Body of pancreas (tissue), 4 donors: ENCODE data around the gene FABP1. TPM values are rescaled to one million over a fixed set of nuclear protein-coding genes. Genes with fewer than 3 reads are reported as not detected.

ENCODE experiments used
- ATAC-seq: fragments of 150-250 bp; one replicate; pipeline ENCODE4 v1.9.1; 2016
- DNase-seq, 4 donors: peaks; one replicate each; pipeline ENCODE4 v3.0.0-alpha.2; 2019
- H3K27ac ChIP-seq, 4 donors: fragments of 200-600 bp; sonication (generic); 1 replicate in 3 of 4; 2 replicates in 1 of 4; pipeline versions ENCODE4 v1.5.1 to v1.6.1; 2016 to 2019; ENCODE audit warnings: mild to moderate bottlenecking in 1 of 4, mixed read lengths in 1 of 4, moderate library complexity in 1 of 4
- H3K27me3 ChIP-seq, 2 donors: fragments of 200-600 bp; sonication (generic); one replicate each; pipeline ENCODE4 v1.6.0; 2016; ENCODE audit warnings: mild to moderate bottlenecking in 1 of 2
- H3K36me3 ChIP-seq, 2 donors: fragments of 200-600 bp; sonication (generic); replicated peaks in 1 of 2; 2 replicates each; pipeline ENCODE4 v1.5.1; 2016; ENCODE audit warnings: low read depth in 2 of 2; ENCODE audit not compliant: insufficient read depth in 1 of 2
- H3K4me1 ChIP-seq: fragments of 200-600 bp; sonication (generic); one replicate; pipeline ENCODE4 v1.6.0; 2016
- H3K4me3 ChIP-seq, 2 donors: fragments of 200-600 bp; sonication (generic); 1 replicate in 1 of 2; 2 replicates in 1 of 2; pipeline ENCODE4 v1.5.1; 2016 to 2019
- H3K9me3 ChIP-seq, 3 donors: fragments of 200-600 bp; sonication (generic); 1 replicate in 2 of 3; 2 replicates in 1 of 3; pipeline ENCODE4 v1.5.1; 2016
- CTCF ChIP-seq, 7 experiments: fragments of 450-650 bp in 4 of 7; fragments of 200-600 bp in 3 of 7; sonication (generic) in 3 of 7; IDR thresholded peaks; one replicate each; pipeline ENCODE4 v1.5.1; 2016 to 2019; ENCODE audit warnings: antibody characterized with exemption in 7 of 7
- POLR2A ChIP-seq, 3 donors: fragments of 450-650 bp; IDR thresholded peaks; one replicate each; pipeline ENCODE4 v1.6.1; 2016; ENCODE audit warnings: antibody characterized with exemption in 3 of 3, mild to moderate bottlenecking in 2 of 3
- WGBS, 2 donors: methylation state at CpG; one replicate each; pipeline ENCODE4 v1.1.5; 2017; 5-methylcytosine and 5-hydroxymethylcytosine counted together
- intact Hi-C: fragments of 100-400 bp; cut with DNase I; formaldehyde crosslinking; loops from one replicate; pipeline ENCODE4 v1.15.1; 2023
- total RNA-seq, 2 donors: library from RNA; depleted of rRNA; stranded (reverse); fragments of >200 nt; gene quantifications; one replicate each; pipeline ENCODE4 v1.1.0, GENCODE V29; 2016

FABP1 gene
- total RNA-seq, 2 donors from 2014 or later = not detected

GRCh38 chr2:88131999-88132368 is 4.1 kb upstream of the FABP1 start:
- DNase-seq = no peak
- Histone ChIP-seq H3K9me3 (no peaks in the 10 kb centered on the region), H3K36me3 (no peaks in the 10 kb centered on the region), H3K27me3 (no peaks in the 10 kb centered on the region), H3K4me3 (no peak overlapping the region), H3K4me1 (no peaks in the 10 kb centered on the region), H3K27ac (no peak overlapping the region)
- TF ChIP-seq POLR2A (IDR thresholded peaks at IDR 0.05) (no peak), CTCF (IDR thresholded peaks at IDR 0.05) (no peak)
- intact Hi-C loops = no loop called here
- ATAC-seq = no peak
- WGBS, 2 donors = 82 to 92% methylated on average over 3 of the region's 3 CpGs

- Histone ChIP-seq H3K36me3 (no peaks in the 10 kb centered on the region), H3K27ac (no peak overlapping the region), H3K4me3 (no peak overlapping the region), H3K9me3 (no peaks in the 10 kb centered on the region), H3K27me3 (no peaks in the 10 kb centered on the region), H3K4me1 (no peaks in the 10 kb centered on the region)
- DNase-seq = no peak
- WGBS, 2 donors = 74 to 76% methylated on average over 7 to 9 of the region's 9 CpGs
- no peak for TF ChIP-seq POLR2A (IDR thresholded peaks at IDR 0.05)
- intact Hi-C loops = no loop called here
- no peak for ATAC-seq
Measured at GRCh38 chr2:88131201-88131998, 3.5 kb upstream of the FABP1 start.

- no peak for ATAC-seq
Measured at GRCh38 chr2:88129313-88129959, 1.6 kb upstream of the FABP1 start.

GRCh38 chr2:88128654-88129312 is 921 bp upstream of the FABP1 start:
- TF ChIP-seq CTCF (IDR thresholded peaks at IDR 0.05) (no peak), POLR2A (IDR thresholded peaks at IDR 0.05) (no peak)
- no peaks in the 10 kb centered on the region for H3K27me3 ChIP-seq
- DNase-seq = no peak
- no peak overlapping the region for H3K27ac ChIP-seq
- intact Hi-C loops = no loop called here
- no peak for ATAC-seq
- no peak overlapping the region for H3K4me3 ChIP-seq
- H3K4me1 ChIP-seq = no peaks in the 10 kb centered on the region
- no peaks in the 10 kb centered on the region for H3K36me3 ChIP-seq
- 89 to 90% methylated on average over 7 of the region's 7 CpGs for WGBS, 2 donors
- no peaks in the 10 kb centered on the region for H3K9me3 ChIP-seq

More at GRCh38 chr2:88129313-88129959, 1.6 kb upstream of the FABP1 start:
- no peak overlapping the region for H3K27ac ChIP-seq
- H3K36me3 ChIP-seq = no peaks in the 10 kb centered on the region
- WGBS, 2 donors = 84 to 86% methylated on average over 5 to 7 of the region's 7 CpGs
- H3K4me3 ChIP-seq = no peak overlapping the region
- H3K27me3 ChIP-seq = no peaks in the 10 kb centered on the region
- no peaks in the 10 kb centered on the region for H3K4me1 ChIP-seq
- no peak for DNase-seq
- no peak for TF ChIP-seq CTCF (IDR thresholded peaks at IDR 0.05)
- no peak for TF ChIP-seq POLR2A (IDR thresholded peaks at IDR 0.05)
- H3K9me3 ChIP-seq = no peaks in the 10 kb centered on the region
- intact Hi-C loops = no loop called here

- intact Hi-C loops = no loop called here
- no peak overlapping the region for H3K4me3 ChIP-seq
- ATAC-seq (no peak), DNase-seq (no peak)
- no peaks in the 10 kb centered on the region for H3K36me3 ChIP-seq
- H3K4me1 ChIP-seq = no peaks in the 10 kb centered on the region
- H3K27me3 ChIP-seq = no peaks in the 10 kb centered on the region
- 0 to 23% methylated on average over 1 of the region's 1 CpG for WGBS, 2 donors
- no peak overlapping the region for H3K27ac ChIP-seq
- no peaks in the 10 kb centered on the region for H3K9me3 ChIP-seq
- TF ChIP-seq POLR2A (IDR thresholded peaks at IDR 0.05) (no peak), CTCF (IDR thresholded peaks at IDR 0.05) (no peak)
Measured at GRCh38 chr2:88127638-88127887, 299 bp downstream of the FABP1 start.
